HG03103 (cell line): Measurements from ENCODE around the gene UBTF.
A peak's percentile ranks its signal among the peaks of the same experiment; 100 is the strongest.

Source experiments
- ATAC-seq: cut with Tn5 transposase; IDR thresholded peaks from one replicate; pipeline ENCODE4 v1.9.1; 2021; ENCODE audit warnings: low read depth; ENCODE audit not compliant: unreplicated experiment

UBTF gene

DNA sequence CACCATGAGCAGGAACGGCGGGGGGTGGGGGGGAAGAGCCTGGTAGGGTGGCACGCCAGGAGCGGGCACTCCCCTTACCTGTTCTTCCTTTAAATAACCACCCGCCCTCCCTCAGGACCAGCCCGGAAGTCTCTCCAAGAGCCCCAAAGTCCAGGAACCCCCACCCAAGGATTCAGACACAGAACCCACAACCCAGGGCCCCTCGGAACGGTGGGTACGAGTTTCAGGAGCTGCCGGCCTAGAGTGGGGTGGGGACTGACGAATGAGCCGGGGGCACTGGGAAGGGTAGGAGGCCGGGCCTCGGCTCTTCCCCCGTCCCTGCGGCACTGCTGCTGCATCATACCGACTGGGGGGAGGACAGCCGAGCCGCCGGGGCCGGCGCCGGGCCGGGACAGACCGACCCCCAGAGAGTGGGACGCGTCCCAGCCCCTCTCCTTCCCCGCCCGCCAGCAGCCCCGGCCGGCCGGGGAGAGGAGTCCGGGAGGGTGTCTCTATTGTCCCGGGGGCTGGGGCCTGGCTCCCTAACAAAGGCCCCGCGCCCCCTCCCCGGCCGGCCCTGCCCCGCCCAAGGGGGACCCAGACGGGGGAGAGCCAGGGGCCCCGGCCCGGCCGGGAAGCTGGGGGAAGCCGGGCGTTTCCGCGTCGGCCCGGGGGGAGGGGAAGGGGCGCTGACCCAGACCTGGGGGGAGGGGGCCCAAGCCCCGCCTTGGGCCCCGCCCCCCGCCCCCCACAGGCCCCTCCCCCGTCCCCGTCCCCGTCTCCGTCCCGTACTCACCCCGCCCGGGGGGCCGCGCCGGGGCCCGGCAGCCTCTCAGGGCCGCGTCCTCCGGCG is 20.5 kb downstream of the UBTF start:
- ATAC-seq, result peak; percentile 12

DNA sequence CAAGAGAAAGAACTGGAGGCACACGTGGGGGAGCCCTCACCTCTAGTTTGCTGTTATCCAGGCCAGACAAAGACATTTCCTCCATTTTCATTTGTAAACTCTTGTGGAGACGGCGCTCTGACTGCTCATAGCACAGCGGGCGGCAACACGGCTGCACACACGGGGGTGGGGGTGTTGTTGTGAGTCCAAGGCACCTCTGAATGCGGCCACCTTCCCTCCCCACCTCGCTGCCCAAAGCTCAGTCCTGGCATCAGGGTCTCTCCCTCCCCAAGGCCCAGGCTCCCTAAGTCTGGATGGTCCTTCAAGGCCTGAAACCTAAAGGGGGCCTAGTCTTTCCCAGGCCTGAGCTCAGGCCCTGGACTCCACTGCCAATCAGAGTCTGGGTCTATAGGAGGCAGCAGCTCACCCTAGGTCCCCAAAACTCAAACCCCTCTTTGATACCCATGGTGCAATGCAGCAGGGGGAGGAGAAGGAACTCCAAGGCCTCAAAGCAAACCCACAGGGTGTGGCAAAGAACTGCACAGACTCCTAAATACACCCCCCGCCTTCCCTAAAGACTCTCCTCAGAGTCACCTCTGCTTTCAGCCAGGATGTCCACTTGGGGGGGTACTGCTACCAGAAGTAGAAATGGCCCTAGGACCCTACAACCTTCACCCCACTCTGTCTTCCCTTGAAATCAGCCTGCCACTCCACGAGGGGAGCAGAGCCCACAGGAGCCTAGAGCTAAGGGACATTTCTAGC is 21.3 kb downstream of the UBTF start:
- no peak for ATAC-seq

- ATAC-seq, result no peak
Measured at GRCh38 chr17:44197107-44197506, 22.4 kb downstream of the UBTF start.

GRCh38 chr17:44193326-44194084 is 26.0 kb downstream of the UBTF start:
- no peak for ATAC-seq

DNA sequence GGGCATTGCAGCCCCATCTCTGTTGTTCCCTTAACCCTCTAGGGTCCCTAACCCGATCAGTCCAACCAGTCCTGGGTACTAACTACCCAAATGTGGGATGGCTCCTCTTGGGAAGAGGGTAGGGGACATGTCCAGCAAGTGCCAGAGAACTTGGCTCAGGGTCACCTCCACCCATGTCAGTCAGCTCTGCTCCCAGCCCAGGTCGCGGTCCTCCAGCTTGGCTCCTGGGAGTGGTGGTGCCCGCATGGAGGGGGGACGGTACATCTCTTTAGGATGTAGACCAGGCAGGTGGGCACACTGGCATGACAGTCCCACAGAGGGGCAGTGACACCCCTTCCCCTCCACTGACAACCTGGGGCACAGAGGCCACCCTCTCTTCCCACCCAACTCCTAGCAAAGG is 26.7 kb downstream of the UBTF start:
- ATAC-seq, result no peak

DNA sequence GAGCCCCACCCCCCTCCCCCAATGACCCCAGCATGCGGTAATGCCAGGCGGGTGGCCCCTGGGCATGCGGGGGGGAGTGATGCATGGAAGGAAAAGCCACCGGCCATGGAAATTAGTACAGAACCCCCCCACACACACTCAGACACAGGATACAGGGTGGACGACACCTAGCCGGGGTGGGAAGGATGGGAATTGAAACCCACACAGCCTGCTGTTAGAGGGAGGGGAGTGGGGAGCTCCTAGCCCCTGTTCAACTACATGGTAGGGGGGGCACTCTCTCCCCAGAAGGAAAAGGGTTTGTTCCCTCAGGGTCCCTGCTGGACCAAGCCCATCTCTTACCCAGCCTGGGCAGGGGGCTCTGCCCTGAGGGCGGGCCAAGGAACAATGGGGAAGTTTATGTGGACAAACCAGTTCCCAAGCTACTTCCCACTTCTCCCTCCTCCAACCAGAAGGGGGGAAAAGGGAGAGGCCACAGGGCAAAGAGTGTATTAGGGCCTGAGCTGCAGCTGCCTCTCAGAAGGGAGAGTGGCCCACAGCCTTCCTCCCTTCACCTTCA is 27.5 kb downstream of the UBTF start:
- ATAC-seq, result no peak

GRCh38 chr17:44191369-44191768 is 28.1 kb downstream of the UBTF start:
- no peak for ATAC-seq

GRCh38 chr17:44190481-44190880 is 29.0 kb downstream of the UBTF start:
- no peak for ATAC-seq

- no peak for ATAC-seq
Measured at GRCh38 chr17:44188576-44189403, 30.7 kb downstream of the UBTF start.

DNA sequence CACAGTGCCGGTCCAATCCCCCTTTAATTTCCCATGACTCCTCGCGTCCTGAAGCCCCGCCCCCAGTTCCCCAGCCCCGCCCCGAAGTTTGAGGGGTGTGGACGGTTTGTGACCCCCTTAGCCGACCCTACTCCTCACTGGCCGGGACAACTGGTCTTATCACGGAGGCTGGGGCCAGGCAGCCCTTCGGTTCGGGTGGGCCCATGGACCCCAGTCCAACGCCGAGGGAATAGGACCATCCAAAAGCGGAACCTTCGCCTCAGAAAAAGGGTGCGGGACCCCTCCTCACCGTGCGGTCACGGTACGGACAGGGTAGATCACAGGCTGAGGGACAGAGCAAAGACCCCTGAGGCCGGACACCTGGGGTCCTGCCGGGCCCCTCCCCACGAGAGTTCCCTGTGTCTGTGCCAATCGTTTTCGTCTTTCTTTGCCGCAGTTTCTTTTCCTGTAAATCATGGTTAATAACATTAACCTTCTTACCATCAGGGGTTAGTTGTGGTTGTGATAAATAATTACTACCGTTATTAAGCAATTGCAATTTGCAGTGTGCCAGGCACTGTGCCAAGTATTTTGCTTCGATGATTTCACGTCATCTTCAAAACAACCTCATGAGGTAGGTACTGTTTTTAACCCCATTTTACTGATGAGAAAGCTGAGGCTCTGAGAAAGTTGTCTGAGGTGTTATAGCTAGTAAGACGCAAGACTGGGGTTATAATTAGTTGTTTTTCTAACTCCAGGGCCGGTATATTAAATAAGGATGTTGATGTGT is 32.2 kb downstream of the UBTF start:
- ATAC-seq, result peak; percentile 30

DNA sequence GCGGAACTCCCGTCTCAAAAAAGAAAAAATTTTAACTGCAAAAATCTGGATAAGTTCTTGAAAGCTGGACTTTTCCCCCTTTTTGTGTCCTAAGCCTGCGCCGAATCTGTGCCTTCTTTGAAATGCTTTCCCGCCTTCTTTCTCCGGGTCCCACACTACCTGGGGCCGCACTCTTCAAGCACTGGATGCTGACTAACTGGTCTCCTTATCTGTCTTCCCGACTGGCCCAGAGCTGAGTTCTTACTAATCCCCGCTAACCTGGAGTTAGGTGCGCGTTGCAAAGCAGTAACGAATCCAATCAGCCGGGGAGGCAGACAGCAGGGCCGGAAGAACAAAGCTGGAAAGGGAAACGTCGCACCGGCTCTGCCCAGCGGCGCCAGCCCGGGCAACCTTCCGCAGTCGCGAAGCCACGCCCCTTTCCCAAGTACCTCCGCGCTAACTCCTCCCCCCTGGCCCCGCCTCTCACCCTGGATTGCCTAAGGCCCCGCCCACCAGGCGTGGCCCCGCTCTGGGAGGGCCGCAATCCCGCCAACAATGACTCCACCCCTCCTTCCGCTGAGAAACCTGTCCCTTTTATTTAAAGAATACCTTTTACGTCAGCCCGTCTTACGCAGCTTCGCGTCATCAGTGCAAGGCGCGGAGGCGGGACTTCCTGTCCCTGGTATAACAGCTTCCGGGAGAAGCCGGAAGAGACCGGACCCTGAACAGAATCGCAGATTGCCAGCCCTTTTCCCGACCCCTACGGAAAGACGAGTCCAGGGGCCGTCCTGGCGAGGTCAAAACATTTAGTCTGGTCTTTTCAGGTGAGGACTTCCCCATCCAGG is 33.0 kb downstream of the UBTF start, which contains the start of gene TMUB2:
Gene TMUB2, plus strand, starts transcription at position 666 of the 824 bp plus-strand sequence. CDS start 737 bp downstream, outside the sequence.
- peak; percentile 71 for ATAC-seq

DNA sequence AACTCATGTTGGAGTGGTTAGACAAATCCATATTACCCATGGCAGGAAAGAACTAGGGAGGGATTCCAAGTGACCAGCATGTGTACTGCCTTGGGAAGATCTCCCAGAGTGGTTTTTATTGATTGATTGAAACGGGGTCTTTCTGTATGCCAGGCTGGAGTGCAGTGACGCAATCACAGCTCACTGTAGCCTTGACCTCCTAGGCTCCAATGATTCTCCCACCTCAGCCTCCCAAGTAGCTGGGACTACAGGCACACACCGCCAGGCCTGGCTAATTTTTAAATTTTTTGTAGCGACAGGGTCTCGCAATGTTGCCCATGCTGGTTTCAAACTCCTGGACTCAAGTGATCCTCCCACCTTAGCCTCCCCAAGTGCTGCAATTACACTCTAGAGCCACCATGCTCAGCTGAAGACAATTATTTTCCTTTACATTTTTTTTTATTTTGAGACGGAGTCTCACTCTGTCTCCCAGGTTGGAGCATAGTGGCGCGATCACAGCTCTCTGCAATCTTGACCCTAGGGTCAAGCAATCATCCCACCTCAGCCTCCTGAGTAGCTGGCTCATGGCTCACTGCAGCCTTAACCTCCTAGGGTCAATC is 35.2 kb downstream of the UBTF start:
- ATAC-seq, result no peak

- no peak for ATAC-seq
Measured at GRCh38 chr17:44183024-44183423, 36.5 kb downstream of the UBTF start.

DNA sequence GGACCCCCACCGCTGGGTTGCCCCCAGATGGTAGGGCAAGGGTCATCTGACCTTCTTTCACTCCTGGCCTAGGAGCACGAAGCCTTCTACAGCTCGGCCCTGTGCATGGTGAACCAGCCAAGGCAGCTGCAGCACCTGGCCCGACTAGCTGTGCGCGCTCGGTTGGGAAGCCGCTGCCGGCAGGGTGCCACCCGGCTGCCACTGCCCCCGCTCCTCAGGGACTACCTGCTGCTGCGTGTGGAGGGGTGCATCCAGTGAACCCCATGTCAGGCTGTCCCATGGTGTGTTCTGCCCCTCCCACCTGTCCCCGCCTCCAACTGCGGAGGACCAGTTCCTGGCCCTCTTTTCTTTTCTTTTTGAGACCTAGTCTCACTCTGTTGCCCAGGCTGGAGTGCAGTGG is 41.3 kb downstream of the UBTF start:
- ATAC-seq, result no peak

DNA sequence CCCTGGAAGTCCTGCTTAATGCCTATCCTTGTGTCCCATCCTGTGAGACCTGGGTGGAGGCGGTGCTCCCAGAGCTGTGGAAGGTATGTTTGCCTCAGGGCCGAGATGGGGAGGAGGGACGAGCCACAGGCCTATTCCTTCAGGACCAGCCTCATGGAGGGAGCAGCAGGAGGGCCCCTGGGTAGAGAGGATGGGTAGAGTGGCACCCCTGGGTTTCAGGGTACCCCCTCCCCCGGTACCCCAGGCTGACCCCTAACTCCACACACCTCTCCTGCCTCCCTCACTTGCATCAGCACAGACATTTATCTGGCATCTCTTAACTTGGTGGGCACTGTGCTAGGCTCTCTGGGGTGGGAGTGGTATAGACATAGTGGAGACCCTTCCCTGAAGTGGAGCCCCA is 41.8 kb downstream of the UBTF start:
- no peak for ATAC-seq

DNA sequence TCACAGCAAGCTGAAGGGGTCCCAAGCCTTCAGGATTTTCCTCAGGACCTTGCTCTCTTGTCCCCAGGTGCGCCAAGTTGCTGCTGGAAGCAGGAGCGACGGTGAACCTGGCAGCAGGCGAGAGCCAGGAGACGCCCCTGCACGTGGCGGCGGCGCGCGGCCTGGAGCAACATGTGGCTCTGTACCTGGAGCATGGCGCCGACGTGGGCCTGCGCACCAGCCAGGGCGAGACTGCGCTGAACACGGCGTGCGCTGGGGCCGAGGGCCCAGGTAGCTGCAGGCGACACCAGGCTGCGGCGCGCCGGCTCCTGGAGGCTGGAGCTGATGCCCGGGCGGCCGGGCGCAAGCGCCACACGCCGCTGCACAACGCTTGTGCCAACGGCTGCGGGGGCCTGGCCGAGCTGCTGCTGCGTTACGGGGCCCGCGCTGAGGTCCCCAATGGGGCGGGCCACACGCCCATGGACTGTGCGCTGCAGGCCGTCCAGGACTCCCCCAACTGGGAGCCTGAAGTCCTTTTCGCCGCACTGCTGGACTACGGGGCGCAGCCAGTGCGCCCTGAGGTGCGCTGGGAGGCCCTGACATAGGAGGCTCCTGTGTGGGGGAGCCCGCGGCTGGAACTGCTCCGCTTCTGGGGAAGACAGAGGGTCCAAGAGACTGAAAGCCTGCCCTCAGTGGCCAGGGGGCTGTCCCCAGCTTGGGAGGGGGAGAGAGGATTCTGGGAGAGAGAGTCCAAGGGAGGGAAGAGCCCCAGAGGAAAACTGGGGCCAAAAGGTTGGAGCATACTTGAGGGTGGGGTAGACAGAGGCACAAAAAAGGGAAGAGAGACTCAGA is 42.6 kb downstream of the UBTF start:
- ATAC-seq, result no peak

DNA sequence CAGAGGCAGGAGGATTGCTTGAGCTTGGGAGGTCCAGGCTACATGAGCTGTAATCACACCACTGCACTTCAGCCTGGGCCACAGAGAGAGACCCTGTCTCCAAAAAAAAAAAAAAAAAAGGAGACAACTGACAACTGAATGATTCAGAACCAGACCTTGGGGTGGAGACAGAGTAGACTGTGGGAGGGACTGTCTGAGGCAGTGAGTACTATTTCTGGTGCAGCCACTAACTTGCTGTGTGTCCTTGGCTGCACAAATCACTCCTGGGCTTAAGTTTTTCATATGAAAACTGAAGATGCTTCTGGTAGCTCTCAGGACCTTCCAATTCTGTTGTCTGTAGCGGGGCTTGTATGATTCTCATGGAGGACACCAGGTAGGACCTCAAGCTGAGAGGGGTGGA is 43.2 kb downstream of the UBTF start:
- no peak for ATAC-seq
